CD4-positive, alpha-beta memory T cell (primary cell): ENCODE measurements around the gene PTGES2. TPM values are rescaled to one million over a fixed set of nuclear protein-coding genes. Genes with fewer than 3 reads are reported as not detected.
A peak's percentile ranks its signal among the peaks of the same experiment; 100 is the strongest.

Experiments
- CTCF ChIA-PET: fragments of 350-600 bp; sonication (Branson Sonifier 250); formaldehyde crosslinking; loops from one replicate; lab custom pipeline; 2021; ENCODE audit warnings: inconsistent platforms; ENCODE audit not compliant: partially characterized antibody; lab: Charles Lee
- POLR2A ChIA-PET: fragments of 350-600 bp; sonication (Branson Sonifier 250); formaldehyde crosslinking; loops from one replicate; lab custom pipeline; 2021; ENCODE audit not compliant: partially characterized antibody; lab: Charles Lee
- DNase-seq, 5 donors: peaks; one replicate each; pipeline versions ENCODE4 v3.0.0 to v3.0.0-alpha.2; 2020 to 2022; ENCODE audit warnings: mixed read lengths in 1 of 5
- H3K27ac ChIP-seq: one replicate; pipeline ENCODE4 v1.7.0; 2013; ENCODE audit warnings: low read depth, low read length
- H3K27me3 ChIP-seq: 2 replicates; pipeline ENCODE4 v1.7.0; 2013; ENCODE audit warnings: mild to moderate bottlenecking, low read length, moderate library complexity; ENCODE audit not compliant: insufficient read depth
- H3K36me3 ChIP-seq: 2 replicates; pipeline ENCODE4 v1.7.0; 2013; ENCODE audit warnings: mild to moderate bottlenecking, low read length, moderate library complexity; ENCODE audit not compliant: insufficient read depth
- H3K4me1 ChIP-seq: 2 replicates; pipeline ENCODE4 v1.7.0; 2013; ENCODE audit warnings: mild to moderate bottlenecking, low read length, moderate library complexity; ENCODE audit not compliant: insufficient read depth
- H3K4me3 ChIP-seq, 2 donors: one replicate each; pipeline ENCODE4 v1.7.0; 2013; ENCODE audit warnings: low read length in 2 of 2, mild to moderate bottlenecking in 1 of 2
- H3K9me3 ChIP-seq, 2 donors: one replicate each; pipeline ENCODE4 v1.7.0; 2013; ENCODE audit warnings: low read length in 2 of 2, control low read depth in 1 of 2; ENCODE audit not compliant: control insufficient read depth in 1 of 2
- H3K27ac Mint-ChIP-seq, 7 donors: one replicate each; pipeline ENCODE4 v1.8.0; 2020 to 2021; ENCODE audit warnings: mixed read lengths in 7 of 7, mild to moderate bottlenecking in 6 of 7, inconsistent platforms in 3 of 7, moderate library complexity in 3 of 7
- H3K27me3 Mint-ChIP-seq, 2 donors: one replicate each; pipeline ENCODE4 v1.8.0; 2020 to 2021; ENCODE audit warnings: mixed read lengths in 2 of 2
- H3K36me3 Mint-ChIP-seq, 2 donors: one replicate each; pipeline ENCODE4 v1.8.0; 2020 to 2021; ENCODE audit warnings: mixed read lengths in 2 of 2, inconsistent platforms in 1 of 2, mild to moderate bottlenecking in 1 of 2
- H3K4me1 Mint-ChIP-seq, 4 donors: one replicate each; pipeline ENCODE4 v1.8.0; 2020 to 2021; ENCODE audit warnings: mixed read lengths in 4 of 4, mild to moderate bottlenecking in 1 of 4
- H3K4me3 Mint-ChIP-seq, 8 donors: one replicate each; pipeline ENCODE4 v1.8.0; 2020 to 2021; ENCODE audit warnings: mixed read lengths in 8 of 8, mild to moderate bottlenecking in 7 of 8, moderate library complexity in 6 of 8, inconsistent platforms in 3 of 8
- H3K9me3 Mint-ChIP-seq, 8 donors: one replicate each; pipeline ENCODE4 v1.8.0; 2020 to 2021; ENCODE audit warnings: mixed read lengths in 8 of 8, mild to moderate bottlenecking in 5 of 8, inconsistent platforms in 3 of 8, moderate library complexity in 1 of 8
- intact Hi-C: fragments of 100-400 bp; cut with micrococcal nuclease; formaldehyde crosslinking; loops from one replicate; pipeline ENCODE4 v1.15.1; 2023
- polyA plus RNA-seq, 2 donors: library from polyadenylated mRNA; unstranded; fragments of 300-500 nt; fragmentation: Illumina TruSeq; gene quantifications; one replicate each; pipeline ENCODE4 v1.2.3, GENCODE V29; 2021
- total RNA-seq, 2 experiments: library from RNA; stranded (reverse); gene quantifications; one replicate each; pipeline ENCODE4 v1.2.3, GENCODE V29; 2021

Gene PTGES2
- total and polyA plus RNA-seq, 4 experiments from 2014 or later: 47.5 to 57.9 (median 50.3) TPM

- Mint-ChIP-seq H3K27me3 (no peaks in the 10 kb centered on the region), H3K4me3 (no peak overlapping the region), H3K4me1 (peaks cover 4 to 7% (median 5%) of the 10 kb centered on the region in 4 donors), H3K9me3 (no peaks in the 10 kb centered on the region), H3K36me3 (peaks cover 26 to 61% of the 10 kb centered on the region in 2 donors), H3K27ac (peak overlapping the region in 4 of 7 donors; percentile 26 to 87 (median 48))
- Histone ChIP-seq H3K36me3 (peaks cover 44% of the 10 kb centered on the region), H3K27ac (no peak overlapping the region), H3K4me1 (no peaks in the 10 kb centered on the region), H3K4me3 (no peak overlapping the region), H3K27me3 (no peaks in the 10 kb centered on the region), H3K9me3 (no peaks in the 10 kb centered on the region)
- intact Hi-C loops: no loop called here
- DNase-seq: no peak
- CTCF ChIA-PET: no interaction called here
- POLR2A ChIA-PET: interaction anchor here (2.3 kb wide), 1 partner anchor 7 kb away, joined by 13 read pairs; the partner anchor contains the start of gene BBLN
Measured at GRCh38 chr9:128167209-128167608, 39.7 kb upstream of the PTGES2 start.

- no peaks in the 10 kb centered on the region for H3K9me3 ChIP-seq
- intact Hi-C loops: no loop called here
- no peaks in the 10 kb centered on the region for H3K27me3 ChIP-seq
- CTCF ChIA-PET: no interaction called here
- no peaks in the 10 kb centered on the region for H3K27me3 Mint-ChIP-seq
- peaks cover 4% of the 10 kb centered on the region for H3K4me1 ChIP-seq
- no peak for DNase-seq
- H3K27ac ChIP-seq: no peak overlapping the region
- H3K4me3 Mint-ChIP-seq: no peak overlapping the region
- H3K36me3 Mint-ChIP-seq: peaks cover 23 to 60% of the 10 kb centered on the region in 2 donors
- POLR2A ChIA-PET: no interaction called here
- no peak overlapping the region for H3K4me3 ChIP-seq
- H3K9me3 Mint-ChIP-seq: no peaks in the 10 kb centered on the region
- peak overlapping the region in 1 of 7 donors; percentile 73 for H3K27ac Mint-ChIP-seq
- peaks cover 44% of the 10 kb centered on the region for H3K36me3 ChIP-seq
- H3K4me1 Mint-ChIP-seq: peaks cover 5 to 14% (median 11%) of the 10 kb centered on the region in 4 donors
Measured at GRCh38 chr9:128166169-128166568, 38.6 kb upstream of the PTGES2 start.

GRCh38 chr9:128164307-128164885 is 36.9 kb upstream of the PTGES2 start:
- CTCF ChIA-PET: no interaction called here
- Mint-ChIP-seq H3K27ac (peak overlapping the region in 1 of 7 donors; percentile 17), H3K4me3 (no peak overlapping the region)

GRCh38 chr9:128163523-128164306 is 36.2 kb upstream of the PTGES2 start:
- Histone ChIP-seq H3K4me3 (no peak overlapping the region), H3K4me1 (peaks cover 16% of the 10 kb centered on the region), H3K9me3 (no peaks in the 10 kb centered on the region), H3K36me3 (peaks cover 30% of the 10 kb centered on the region), H3K27ac (no peak overlapping the region), H3K27me3 (no peaks in the 10 kb centered on the region)
- intact Hi-C loops: no loop called here
- DNase-seq: no peak
- H3K36me3 Mint-ChIP-seq: peaks cover 16 to 48% of the 10 kb centered on the region in 2 donors
- H3K4me1 Mint-ChIP-seq: peaks cover 11 to 27% (median 20%) of the 10 kb centered on the region in 4 donors
- no peak overlapping the region for H3K27ac Mint-ChIP-seq
- ChIA-PET POLR2A (interaction anchor here (1.6 kb wide), 1 partner anchor 27 kb away, joined by 3 read pairs; the partner anchor contains the start of gene CIZ1), CTCF (no interaction called here)
- H3K9me3 Mint-ChIP-seq: no peaks in the 10 kb centered on the region
- H3K4me3 Mint-ChIP-seq: no peak overlapping the region
- no peaks in the 10 kb centered on the region for H3K27me3 Mint-ChIP-seq

More at GRCh38 chr9:128164307-128164885, 36.9 kb upstream of the PTGES2 start:
- Histone ChIP-seq H3K9me3 (no peaks in the 10 kb centered on the region), H3K27me3 (no peaks in the 10 kb centered on the region), H3K27ac (no peak overlapping the region), H3K4me1 (peaks cover 14% of the 10 kb centered on the region), H3K4me3 (no peak overlapping the region), H3K36me3 (peaks cover 36% of the 10 kb centered on the region)
- intact Hi-C loops: no loop called here
- POLR2A ChIA-PET: interaction anchor here (1.6 kb wide), 1 partner anchor 27 kb away, joined by 3 read pairs; the partner anchor contains the start of gene CIZ1
- DNase-seq: no peak
- Mint-ChIP-seq H3K4me1 (peaks cover 9 to 24% (median 17%) of the 10 kb centered on the region in 4 donors), H3K27me3 (no peaks in the 10 kb centered on the region), H3K36me3 (peaks cover 19 to 54% of the 10 kb centered on the region in 2 donors), H3K9me3 (no peaks in the 10 kb centered on the region)

- ChIA-PET POLR2A (interaction anchor here (1.6 to 3.3 kb wide), 2 partner anchors 28 kb away, joined by 3 to 21 read pairs; partner anchors contain the start of gene CIZ1), CTCF (no interaction called here)
- Mint-ChIP-seq H3K9me3 (no peaks in the 10 kb centered on the region), H3K4me1 (peaks cover 9 to 27% (median 20%) of the 10 kb centered on the region in 4 donors), H3K4me3 (no peak overlapping the region), H3K27ac (peak overlapping the region in 2 of 7 donors; percentile 38 to 61), H3K36me3 (peaks cover 13 to 45% of the 10 kb centered on the region in 2 donors), H3K27me3 (no peaks in the 10 kb centered on the region)
- Histone ChIP-seq H3K9me3 (no peaks in the 10 kb centered on the region), H3K4me1 (peaks cover 16% of the 10 kb centered on the region), H3K36me3 (peaks cover 27% of the 10 kb centered on the region), H3K4me3 (no peak overlapping the region), H3K27ac (no peak overlapping the region), H3K27me3 (no peaks in the 10 kb centered on the region)
- intact Hi-C loops: no loop called here
- no peak for DNase-seq
Measured at GRCh38 chr9:128163027-128163515, 35.5 kb upstream of the PTGES2 start.

- H3K4me3 ChIP-seq: no peak overlapping the region
- ChIA-PET POLR2A (interaction anchor here (0.9 to 3.3 kb wide), 4 partner anchors 8 to 28 kb away, joined by 3 to 21 read pairs (median 4); partner anchors contain the start of gene CIZ1), CTCF (interaction anchor here (1.6 kb wide), 1 partner anchor 93 kb away, joined by 4 read pairs; no protein-coding TSS in a partner anchor)
- peak overlapping the region in 6 of 7 donors; percentile 30 to 64 (median 40) for H3K27ac Mint-ChIP-seq
- DNase-seq: no peak
- intact Hi-C loops: no loop called here
- peak overlapping the region in 6 of 8 donors; percentile 26 to 73 (median 44) for H3K4me3 Mint-ChIP-seq
- H3K27me3 ChIP-seq: no peaks in the 10 kb centered on the region
- H3K36me3 ChIP-seq: peaks cover 22% of the 10 kb centered on the region
- H3K36me3 Mint-ChIP-seq: peaks cover 13 to 41% of the 10 kb centered on the region in 2 donors
- H3K27me3 Mint-ChIP-seq: no peaks in the 10 kb centered on the region
- no peaks in the 10 kb centered on the region for H3K9me3 Mint-ChIP-seq
- no peaks in the 10 kb centered on the region for H3K9me3 ChIP-seq
- peaks cover 16% of the 10 kb centered on the region for H3K4me1 ChIP-seq
- no peak overlapping the region for H3K27ac ChIP-seq
- H3K4me1 Mint-ChIP-seq: peaks cover 9 to 27% (median 20%) of the 10 kb centered on the region in 4 donors
Measured at GRCh38 chr9:128162215-128163026, 34.9 kb upstream of the PTGES2 start.
